Suppressor macrophage treated with lipopolysaccharide for 1 hour (primary cell): ENCODE measurements around the gene TMEM8B.
"Not testable (repeated sequence)": the region's sequence is repeated elsewhere in the genome, so short reads cannot be mapped to it uniquely, and the experiment has no call there.

ENCODE experiments used
- DNase-seq, 3 donors: peaks; one replicate each; pipeline ENCODE4 v3.0.0-alpha.2; 2020 to 2022

TMEM8B gene

DNA sequence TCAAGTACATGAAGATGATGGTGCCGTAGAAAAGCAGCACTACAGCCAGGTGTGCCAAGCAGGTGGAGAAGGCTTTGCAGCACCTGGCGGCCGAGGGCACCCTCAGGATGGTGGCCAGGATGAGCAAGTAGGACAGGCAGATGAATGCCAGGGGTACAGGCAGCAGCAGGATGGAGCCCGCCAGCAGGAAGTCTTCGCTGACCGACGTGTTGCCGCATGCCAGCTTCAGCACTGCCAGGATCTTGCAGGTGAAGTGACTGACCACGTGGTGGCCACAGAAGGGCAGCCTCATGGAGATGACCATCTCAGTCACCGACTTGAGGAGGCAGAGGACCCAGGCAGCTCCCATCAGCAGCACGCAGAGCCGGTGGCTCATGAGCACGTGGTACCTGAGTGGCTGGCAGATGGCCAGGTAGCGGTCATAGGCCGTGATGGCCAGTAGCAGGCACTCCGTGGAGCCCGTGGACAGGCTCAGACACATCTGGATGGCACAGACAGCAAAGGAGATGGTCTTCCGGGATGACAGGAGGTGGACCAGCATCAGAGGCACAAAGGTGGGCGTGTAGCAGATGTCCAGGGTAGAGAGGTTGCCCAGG is 40.7 kb downstream of the TMEM8B start:
- no peak for DNase-seq

DNA sequence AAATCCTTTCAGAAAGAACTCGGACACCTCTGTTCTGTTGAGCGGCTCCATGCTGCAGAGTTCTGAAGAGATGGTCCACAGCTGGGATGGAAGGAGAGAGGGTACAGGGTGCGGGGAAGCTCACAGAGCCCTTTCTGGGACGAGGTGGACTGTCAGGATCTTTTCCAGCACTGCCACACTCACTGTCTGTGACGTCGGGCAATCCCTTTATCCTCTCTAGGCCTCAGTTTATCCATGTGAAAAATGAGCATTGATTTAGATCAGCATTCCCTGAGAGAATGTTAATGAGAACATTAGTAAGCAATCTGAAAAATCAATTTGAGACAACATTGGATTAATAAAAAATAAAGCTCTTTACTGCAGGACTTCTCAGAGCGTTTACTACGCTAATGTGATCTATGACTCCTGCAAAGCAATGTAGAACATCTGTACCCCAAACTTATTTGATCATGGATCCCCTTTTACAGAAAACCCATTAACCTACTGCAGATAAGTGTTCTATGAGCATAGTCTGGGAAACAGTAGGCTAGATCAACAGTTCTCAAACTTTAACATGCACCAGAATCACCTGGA is 41.4 kb downstream of the TMEM8B start, which contains the start of gene OR13J1:
Gene OR13J1, minus strand, starts transcription at position 51 of the 573 bp plus-strand sequence. Its CDS starts 0 bp downstream, at position 51.
- no peak for DNase-seq

DNA sequence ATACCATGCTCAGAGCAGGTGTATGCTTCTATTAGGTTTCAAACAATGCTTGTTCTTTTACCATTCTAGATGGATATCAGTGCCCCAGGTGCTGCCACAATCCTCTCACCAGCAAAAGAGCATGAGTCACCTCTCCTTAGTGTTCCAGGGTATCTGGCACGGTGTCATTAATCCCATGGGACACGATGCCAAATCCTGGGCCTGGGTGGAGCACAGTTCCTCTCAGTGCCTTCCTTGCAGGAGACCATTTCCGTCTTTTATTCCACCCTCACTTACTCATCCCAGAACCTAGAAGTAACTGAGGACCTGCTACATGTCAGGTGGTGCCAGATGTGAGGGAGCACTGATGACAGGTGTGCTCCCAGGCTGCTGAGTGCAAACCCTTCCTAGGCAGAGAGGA is 42.5 kb downstream of the TMEM8B start:
- no peak for DNase-seq

DNA sequence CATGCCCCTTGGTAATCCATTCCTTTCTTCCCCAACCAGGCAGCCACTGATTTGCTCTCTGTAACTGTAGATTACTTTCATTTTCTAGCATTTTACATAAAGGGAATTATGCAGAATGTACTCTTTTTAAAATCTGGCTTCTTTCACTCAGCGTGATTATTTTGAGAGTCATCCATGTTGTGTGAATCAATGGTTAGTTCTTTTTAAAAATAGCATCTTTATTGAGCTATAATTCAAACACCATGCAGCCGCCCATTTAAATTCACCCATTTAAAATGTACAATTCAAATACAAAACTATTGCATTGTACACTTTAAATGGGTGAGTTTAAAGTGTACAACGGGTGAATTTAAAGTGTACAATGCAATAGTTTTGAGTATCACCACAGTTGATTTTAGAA is 43.5 kb downstream of the TMEM8B start:
- DNase-seq: no peak

- DNase-seq: peak; percentile 74 to 93 (median 86)
Observed at GRCh38 chr9:35882263-35882848, 53.3 kb downstream of the TMEM8B start.

DNA sequence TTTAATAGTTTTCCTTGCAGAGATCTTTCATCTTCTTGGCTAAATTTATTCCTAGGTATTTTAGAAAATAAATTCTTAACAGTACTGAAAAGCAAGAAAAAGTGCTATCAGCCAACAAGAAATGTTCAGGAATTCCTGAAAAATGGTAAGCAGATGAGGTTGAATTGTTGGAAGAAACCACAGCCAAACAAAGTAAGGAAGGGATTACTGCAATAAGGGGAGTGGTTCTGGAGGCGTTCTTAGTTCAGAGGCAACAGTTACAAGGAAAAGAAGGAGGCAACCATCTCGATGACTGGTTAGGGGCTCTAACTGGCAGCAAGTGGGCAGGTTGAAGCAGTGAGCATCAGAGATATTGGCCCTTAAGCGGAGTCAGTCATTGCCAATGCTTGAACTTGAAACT is 54.0 kb downstream of the TMEM8B start:
- no peak for DNase-seq

DNA sequence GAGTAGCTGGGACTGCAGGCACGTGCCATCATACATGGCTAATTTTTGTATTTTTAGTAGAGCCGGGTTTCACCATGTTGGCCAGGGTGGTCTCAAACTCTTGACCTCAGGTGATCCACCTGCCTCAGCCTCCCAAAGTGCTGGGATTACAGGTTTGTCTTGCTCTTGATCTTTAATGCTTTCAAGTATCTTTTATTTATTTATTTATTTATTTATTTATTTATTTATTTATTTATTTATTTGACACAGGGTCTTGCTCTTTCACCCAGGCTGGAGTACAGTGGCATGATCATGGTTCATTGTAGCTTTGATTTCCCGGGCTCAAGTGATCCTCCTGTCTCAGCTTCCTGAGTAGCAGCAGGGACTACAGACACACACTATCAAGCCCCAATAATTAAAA is 55.9 kb downstream of the TMEM8B start:
- DNase-seq: not testable (repeated sequence)

DNA sequence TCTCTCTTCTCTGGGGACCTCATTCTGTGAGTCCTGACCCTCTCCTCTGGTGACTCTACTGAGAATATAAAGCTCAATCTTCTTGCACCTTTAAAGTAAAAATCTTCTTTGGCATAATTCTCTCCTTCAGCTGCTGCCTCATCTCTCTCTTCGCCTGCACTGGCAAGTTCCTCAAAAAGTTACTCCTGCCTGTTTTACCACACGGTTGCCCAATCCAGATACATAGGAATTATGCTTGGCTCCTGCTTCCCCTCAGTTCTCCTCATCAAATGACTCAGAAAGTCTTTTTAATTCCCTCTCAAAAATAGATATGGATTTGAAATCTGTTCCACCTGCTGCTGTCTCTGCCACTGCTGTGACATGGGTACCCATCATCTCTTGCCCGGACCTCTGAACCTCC is 62.6 kb downstream of the TMEM8B start:
- peak; percentile 59 to 68 (median 68) for DNase-seq

GRCh38 chr9:35892051-35892450 is 63.0 kb downstream of the TMEM8B start:
- DNase-seq: peak; percentile 67 to 73 (median 67)

DNA sequence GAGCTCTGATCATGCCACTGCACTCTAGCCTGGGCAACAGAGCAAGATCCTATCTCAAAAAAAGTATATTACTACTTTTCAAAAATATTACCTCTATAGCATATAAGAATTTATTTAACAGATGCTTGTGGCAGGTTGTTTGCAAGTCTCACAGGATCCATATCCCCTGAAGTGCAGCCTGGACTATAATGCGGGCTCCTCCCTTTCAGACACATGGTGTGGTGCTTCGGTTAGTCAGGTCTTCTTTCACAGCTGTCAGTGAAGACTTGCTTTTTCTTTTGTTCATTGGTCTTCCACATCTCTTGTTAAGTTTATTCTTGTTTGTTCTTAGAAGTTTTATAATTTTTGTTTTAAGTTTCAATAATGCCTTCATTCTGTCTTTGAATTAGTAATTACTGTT is 67.5 kb downstream of the TMEM8B start:
- no peak for DNase-seq

- DNase-seq: not testable (repeated sequence)
Observed at GRCh38 chr9:35897376-35898099, 68.5 kb downstream of the TMEM8B start.

GRCh38 chr9:35898337-35898736 is 69.3 kb downstream of the TMEM8B start:
- no peak for DNase-seq

GRCh38 chr9:35899021-35899420 is 70.0 kb downstream of the TMEM8B start:
- no peak for DNase-seq

GRCh38 chr9:35903049-35903448 is 74.0 kb downstream of the TMEM8B start:
- DNase-seq: peak; percentile 61 to 75 (median 63)

- DNase-seq: peak in 1 of 3 donors; percentile 23
Observed at GRCh38 chr9:35904338-35904737, 75.3 kb downstream of the TMEM8B start.

- no peak for DNase-seq
Observed at GRCh38 chr9:35905051-35905781, 76.2 kb downstream of the TMEM8B start.

- no peak for DNase-seq
Observed at GRCh38 chr9:35905912-35906679, 77.1 kb downstream of the TMEM8B start, which contains the start of gene HRCT1. HRCT1 (plus strand) TSS chr9:35906202; CDS start chr9:35906288, 86 bp downstream.

DNA sequence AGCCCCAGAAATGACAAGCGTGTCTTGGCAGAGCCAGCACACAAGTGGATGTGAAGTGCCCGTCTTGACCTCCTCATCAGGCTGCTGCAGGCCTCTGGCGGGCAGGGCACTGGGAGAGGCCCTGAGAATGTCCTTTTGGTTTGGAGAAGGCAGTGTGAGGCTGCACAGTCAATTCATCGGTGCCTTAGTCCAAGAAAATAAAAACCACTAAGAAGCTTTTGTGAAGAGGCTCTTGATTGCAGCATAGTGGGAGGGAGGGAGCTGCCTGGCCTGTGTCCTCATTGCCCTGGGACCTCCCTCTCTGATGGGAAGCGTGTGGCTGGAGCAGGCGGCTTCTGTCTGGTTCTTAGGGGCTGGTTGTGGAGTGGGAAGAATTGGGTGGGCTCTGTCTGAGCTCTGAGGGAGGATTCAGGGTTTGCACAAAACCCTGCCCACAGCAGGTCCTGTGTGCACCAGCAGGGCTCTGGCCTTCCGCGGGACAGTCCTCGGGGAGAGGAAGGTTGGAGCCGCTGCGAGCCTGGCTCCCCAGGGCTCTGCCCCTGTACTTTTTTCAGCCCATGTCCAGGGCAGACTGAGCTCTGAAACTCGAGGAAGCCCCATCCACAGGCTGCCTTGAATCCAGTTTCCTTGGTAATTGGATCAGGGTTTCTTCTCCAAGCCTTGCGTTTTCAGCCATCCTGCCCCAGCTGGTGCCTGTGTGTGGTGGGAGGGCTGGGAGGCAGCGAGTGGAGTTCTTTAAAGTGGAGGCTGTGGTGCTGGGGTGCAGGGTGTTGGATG is 78.1 kb downstream of the TMEM8B start:
- DNase-seq: no peak

DNA sequence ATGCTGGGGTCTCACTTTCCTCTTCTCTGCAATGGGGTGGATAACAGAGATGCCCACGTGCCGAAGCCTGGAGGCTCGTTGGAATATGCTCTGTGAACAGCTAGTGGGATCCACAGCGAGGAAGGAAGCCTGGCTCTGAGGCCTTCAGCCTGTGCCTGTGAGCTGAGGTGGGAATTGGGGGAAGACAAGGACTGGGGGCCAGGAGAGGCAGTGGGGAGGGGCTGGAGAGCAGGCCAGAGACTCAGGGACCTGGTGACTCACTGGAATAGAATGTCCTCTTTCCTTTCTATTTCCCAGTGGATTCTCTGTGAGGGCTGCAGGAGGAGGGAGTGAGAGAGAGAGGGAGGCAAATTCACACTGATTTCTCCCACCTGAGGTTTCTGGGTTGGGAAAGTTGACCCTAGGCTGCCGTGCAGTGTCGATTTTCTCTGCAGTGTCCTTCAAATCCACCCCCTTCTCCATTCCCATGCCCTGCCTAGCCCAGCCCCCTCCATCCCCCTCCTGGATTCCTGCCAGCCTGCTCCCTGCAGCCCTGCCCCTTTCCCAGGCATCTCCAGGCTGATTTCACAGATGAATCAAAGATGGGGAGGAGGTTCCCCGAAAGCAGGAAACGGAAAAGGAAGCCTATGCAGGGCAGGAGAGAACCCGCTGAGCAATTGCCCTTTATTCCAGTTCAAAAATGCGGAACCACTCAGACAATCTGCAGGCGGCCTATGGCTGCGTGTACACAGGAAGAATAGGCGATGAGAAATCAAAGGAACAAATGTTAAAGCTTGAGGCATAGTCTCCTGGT is 78.9 kb downstream of the TMEM8B start:
- peak; percentile 66 to 80 (median 75) for DNase-seq

- DNase-seq: no peak
Observed at GRCh38 chr9:35908504-35909125, 79.6 kb downstream of the TMEM8B start.
